ENCODE measurements around the gene SIRT6. TPM values are rescaled to one million over a fixed set of nuclear protein-coding genes. Genes with fewer than 3 reads are reported as not detected.

The SIRT6 gene
- total and polyA plus RNA-seq, 4 donors = 8.1 to 45.4 (median 24.5) TPM

DNA sequence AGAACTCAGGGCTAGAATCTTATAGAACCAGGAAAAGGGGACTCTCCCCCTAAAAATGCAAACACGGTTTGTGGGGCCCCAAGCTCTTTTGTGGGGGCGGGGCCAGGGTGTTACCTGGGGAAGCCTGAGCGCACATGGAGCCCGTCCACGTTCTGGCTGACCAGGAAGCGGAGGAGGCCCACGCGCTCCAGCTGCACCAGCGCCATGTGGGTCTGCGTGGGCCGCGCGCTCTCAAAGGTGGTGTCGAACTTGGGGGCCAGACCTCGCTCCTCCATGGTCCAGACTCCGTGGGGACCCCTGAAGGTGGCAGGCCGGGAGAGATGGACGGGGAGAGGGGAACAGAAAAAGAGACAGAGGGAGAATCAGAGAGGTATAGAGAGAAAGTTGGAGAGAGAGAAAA lies 3.4 kb downstream of the SIRT6 start:
- no peak overlapping the region for H3K27ac ChIP-seq (ENCODE audit: low read depth, low read length)
- 96% methylated on average over 17 of the region's 18 CpGs for WGBS (ENCODE audit: insufficient coverage)
- H3K9me3 ChIP-seq (ENCODE audit: control insufficient read depth, insufficient read depth, low read length) = no peaks in the 10 kb centered on the region
- H3K4me1 ChIP-seq (ENCODE audit: control insufficient read depth, insufficient read depth, low read length) = peaks cover 26% of the 10 kb centered on the region
- DNase-seq (ENCODE audit: low read depth in 4 of 6, low spot score in 6 of 6) = no peak
- H3K27me3 ChIP-seq (ENCODE audit: control insufficient read depth, insufficient read depth, low read length) = no peaks in the 10 kb centered on the region
- peaks cover 69% of the 10 kb centered on the region for H3K36me3 ChIP-seq (ENCODE audit: control insufficient read depth, insufficient read depth, low read length)
- H3K4me3 ChIP-seq (ENCODE audit: low read depth, low read length) = no peak overlapping the region

DNA sequence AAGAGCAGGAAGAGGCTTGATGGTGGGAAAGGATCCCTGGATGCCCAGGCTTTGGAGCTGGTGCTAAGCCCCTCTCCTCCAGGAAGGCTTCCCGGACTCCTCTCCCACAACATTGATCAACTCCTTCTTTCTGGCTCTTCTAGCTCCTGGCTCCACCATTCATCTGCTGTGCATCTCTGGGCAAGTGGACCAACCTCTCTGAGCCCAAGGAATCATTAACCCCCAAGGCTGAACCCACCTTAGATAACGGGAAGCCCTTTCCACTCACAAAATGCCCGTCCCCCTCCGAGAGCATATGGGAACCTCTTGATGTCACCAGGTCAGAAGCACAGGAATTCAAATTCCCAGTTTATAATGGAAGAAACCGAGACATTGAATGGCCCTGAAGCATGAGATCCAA lies 5.2 kb downstream of the SIRT6 start:
- no peak overlapping the region for H3K4me3 ChIP-seq (ENCODE audit: low read depth, low read length)
- DNase-seq (ENCODE audit: low read depth in 4 of 6, low spot score in 6 of 6) = no peak
- H3K27me3 ChIP-seq (ENCODE audit: control insufficient read depth, insufficient read depth, low read length) = peaks cover 11% of the 10 kb centered on the region
- 95% methylated on average over 2 of the region's 5 CpGs for WGBS (ENCODE audit: insufficient coverage)
- H3K27ac ChIP-seq (ENCODE audit: low read depth, low read length) = no peak overlapping the region
- peaks cover 25% of the 10 kb centered on the region for H3K4me1 ChIP-seq (ENCODE audit: control insufficient read depth, insufficient read depth, low read length)
- peaks cover 74% of the 10 kb centered on the region for H3K36me3 ChIP-seq (ENCODE audit: control insufficient read depth, insufficient read depth, low read length)
- no peaks in the 10 kb centered on the region for H3K9me3 ChIP-seq (ENCODE audit: control insufficient read depth, insufficient read depth, low read length)

DNA sequence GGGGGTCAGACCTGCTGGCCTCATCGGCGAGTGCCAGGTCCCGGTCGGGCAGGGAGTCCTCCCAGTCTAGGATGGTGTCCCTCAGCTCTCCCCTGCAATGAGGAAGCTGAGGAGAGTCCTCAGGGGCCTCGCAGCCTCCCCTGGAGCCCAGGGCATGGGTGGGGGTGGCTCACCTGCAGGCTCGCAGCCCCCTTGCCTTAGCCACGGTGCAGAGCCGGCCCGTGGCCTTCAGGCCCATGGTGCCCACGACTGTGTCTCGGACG lies 6.8 kb downstream of the SIRT6 start:
- peaks cover 69% of the 10 kb centered on the region for H3K36me3 ChIP-seq (ENCODE audit: control insufficient read depth, insufficient read depth, low read length)
- peaks cover 10% of the 10 kb centered on the region for H3K4me1 ChIP-seq (ENCODE audit: control insufficient read depth, insufficient read depth, low read length)
- no peak overlapping the region for H3K27ac ChIP-seq (ENCODE audit: low read depth, low read length)
- H3K9me3 ChIP-seq (ENCODE audit: control insufficient read depth, insufficient read depth, low read length) = no peaks in the 10 kb centered on the region
- no peak for DNase-seq (ENCODE audit: low read depth in 4 of 6, low spot score in 6 of 6)
- peaks cover 14% of the 10 kb centered on the region for H3K27me3 ChIP-seq (ENCODE audit: control insufficient read depth, insufficient read depth, low read length)
- WGBS (ENCODE audit: insufficient coverage) = 96% methylated on average over 12 of the region's 12 CpGs
- H3K4me3 ChIP-seq (ENCODE audit: low read depth, low read length) = no peak overlapping the region

DNA sequence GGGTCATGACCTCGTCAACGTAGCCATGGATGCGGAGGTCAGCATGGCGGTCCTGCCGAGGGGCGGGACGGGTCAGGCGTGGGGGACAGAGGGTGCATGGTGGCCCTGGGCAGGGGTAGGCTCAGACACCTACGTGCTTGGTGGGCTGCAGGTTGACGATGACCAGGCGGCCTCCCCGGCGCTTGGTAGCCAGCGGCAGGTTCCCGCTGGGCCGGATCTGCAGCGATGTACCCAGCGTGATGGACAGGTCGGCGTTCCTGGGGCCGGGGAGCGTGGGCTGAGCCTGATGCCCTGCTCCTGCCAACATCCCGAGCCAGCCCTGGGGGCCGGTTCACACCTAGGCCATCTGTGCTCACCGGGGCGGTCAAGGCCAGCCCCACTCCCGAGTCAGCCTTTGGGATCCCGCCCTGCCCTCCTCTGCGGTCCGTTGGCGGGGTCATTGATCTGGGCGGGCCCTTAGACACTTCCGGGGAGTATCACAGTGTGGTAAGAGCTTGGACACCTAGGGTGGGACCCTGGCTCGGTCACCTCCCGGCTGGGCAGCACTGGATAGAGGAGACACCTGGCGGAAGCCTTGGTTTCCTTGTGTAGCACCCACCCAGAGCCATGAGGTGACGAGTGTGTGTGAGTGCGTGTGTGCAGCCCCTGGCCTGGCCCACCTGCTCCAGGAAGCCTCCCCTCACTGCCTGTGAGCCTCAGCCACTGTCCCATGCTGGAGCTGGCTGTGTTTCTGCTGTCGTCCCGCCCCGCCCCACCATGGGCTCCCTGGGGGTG lies 7.3 kb downstream of the SIRT6 start:
- 94% methylated on average over 39 of the region's 41 CpGs for WGBS (ENCODE audit: insufficient coverage)
- Histone ChIP-seq H3K4me1 (ENCODE audit: control insufficient read depth, insufficient read depth, low read length) (peaks cover 9% of the 10 kb centered on the region), H3K27me3 (ENCODE audit: control insufficient read depth, insufficient read depth, low read length) (peaks cover 14% of the 10 kb centered on the region), H3K9me3 (ENCODE audit: control insufficient read depth, insufficient read depth, low read length) (no peaks in the 10 kb centered on the region), H3K36me3 (ENCODE audit: control insufficient read depth, insufficient read depth, low read length) (peaks cover 64% of the 10 kb centered on the region), H3K27ac (ENCODE audit: low read depth, low read length) (no peak overlapping the region), H3K4me3 (ENCODE audit: low read depth, low read length) (no peak overlapping the region)
- DNase-seq (ENCODE audit: low read depth in 4 of 6, low spot score in 6 of 6) = no peak

DNA sequence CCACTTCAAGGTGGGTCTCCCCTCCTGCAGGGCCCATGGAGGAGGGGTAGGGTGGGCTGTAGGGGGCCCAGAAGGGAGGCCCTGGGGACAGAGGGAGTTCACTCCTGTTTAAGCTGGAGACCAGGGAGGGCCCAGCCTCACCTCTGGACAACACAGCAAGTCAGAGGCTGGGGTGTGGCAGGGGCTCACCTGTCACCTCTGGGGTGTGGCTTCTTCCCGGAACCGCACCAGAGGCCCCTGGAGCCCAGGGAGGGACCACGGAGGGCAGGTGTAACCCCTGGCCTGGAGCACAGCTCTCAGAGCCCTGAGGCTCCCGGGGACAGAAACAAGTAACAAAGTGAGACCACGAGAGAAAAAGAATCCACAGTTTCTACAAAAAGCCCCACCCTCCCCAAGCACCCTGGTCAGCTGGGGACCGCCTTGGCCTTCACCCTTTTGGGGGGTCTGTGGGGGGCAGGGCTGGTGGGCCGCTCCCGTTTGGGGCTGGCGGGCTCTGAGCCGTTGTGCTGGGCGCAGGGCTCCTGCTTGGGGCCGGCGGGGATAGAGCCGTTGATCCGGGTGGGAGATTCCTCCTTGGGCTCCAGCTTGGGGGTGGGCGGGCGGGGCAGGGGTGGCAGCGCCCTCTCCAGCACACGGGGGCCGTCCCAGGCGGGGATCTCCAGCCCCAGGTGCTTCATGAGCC lies 8.0 kb downstream of the SIRT6 start:
- peaks cover 9% of the 10 kb centered on the region for H3K4me1 ChIP-seq (ENCODE audit: control insufficient read depth, insufficient read depth, low read length)
- H3K27ac ChIP-seq (ENCODE audit: low read depth, low read length) = no peak overlapping the region
- WGBS (ENCODE audit: insufficient coverage) = 84% methylated on average over 19 of the region's 21 CpGs
- H3K36me3 ChIP-seq (ENCODE audit: control insufficient read depth, insufficient read depth, low read length) = peaks cover 56% of the 10 kb centered on the region
- DNase-seq (ENCODE audit: low read depth in 4 of 6, low spot score in 6 of 6) = no peak
- H3K4me3 ChIP-seq (ENCODE audit: low read depth, low read length) = no peak overlapping the region
- no peaks in the 10 kb centered on the region for H3K9me3 ChIP-seq (ENCODE audit: control insufficient read depth, insufficient read depth, low read length)
- peaks cover 14% of the 10 kb centered on the region for H3K27me3 ChIP-seq (ENCODE audit: control insufficient read depth, insufficient read depth, low read length)

DNA sequence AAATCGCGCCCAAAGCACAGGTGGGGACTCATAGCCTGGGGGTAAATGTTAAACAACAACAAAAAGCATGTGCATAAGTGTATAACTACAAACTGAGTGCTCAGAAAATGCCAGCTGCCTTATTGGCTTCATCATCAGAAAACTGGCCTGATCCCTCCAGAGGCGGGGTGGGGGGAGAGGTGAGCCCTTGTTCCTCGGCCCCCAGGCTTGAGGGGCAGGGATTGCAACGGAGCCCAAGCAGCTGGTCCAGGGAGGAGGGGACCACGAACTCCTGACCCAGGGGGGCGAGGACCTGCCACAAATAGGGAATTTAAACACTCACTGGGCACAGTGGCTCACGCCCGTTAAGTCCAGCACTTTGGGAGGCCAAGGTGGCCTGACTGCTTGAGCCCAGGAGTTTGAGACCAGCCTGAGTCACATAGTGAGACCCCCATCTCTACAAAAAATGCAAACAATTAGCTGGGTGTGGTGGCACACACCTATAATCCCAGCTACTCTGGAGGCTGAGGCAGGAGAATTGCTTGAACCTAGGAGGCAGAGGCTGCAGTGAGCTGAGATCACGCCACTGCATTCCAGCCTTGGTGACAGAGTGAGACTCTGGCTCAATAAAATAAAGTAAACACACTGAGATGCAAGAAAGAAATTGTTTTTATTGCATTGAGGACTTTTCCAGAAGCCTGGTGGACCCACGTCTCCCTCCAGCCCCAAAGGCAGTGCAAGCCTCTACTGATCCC lies 8.7 kb downstream of the SIRT6 start:
- WGBS (ENCODE audit: insufficient coverage) = 37% methylated on average over 6 of the region's 11 CpGs
- no peak overlapping the region for H3K4me3 ChIP-seq (ENCODE audit: low read depth, low read length)

DNA sequence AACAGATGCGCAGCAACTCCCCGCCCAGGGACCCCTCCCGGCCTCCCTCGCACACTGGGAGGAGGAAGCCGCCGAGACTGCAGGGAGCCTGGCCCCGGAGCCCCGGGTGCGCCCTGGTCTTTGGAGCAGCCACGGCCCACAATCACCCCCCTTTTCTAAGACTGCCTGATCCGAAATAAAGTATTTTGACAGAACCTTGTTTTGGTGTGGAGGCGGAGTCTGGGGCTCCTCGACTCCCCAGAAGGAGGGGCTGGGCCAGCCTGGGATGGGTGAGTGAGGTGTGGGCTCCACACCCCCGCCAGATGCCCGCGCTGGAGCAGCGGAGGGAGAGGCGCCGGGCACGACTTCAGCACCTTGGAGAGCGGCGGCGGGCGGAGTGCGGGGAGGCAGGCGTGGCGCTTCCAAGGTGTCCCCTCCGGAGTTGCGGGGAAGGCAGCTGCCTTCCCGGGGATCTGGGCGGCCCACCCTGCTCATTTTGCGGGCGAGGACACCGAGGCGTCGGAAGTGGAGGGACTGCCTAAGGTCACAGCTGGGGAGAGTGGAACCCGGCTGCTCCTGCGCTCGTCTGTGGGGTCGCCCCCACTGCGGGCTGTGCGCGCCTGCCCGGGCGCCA lies 9.4 kb downstream of the SIRT6 start:
- Histone ChIP-seq H3K9me3 (ENCODE audit: control insufficient read depth, insufficient read depth, low read length) (no peaks in the 10 kb centered on the region), H3K27me3 (ENCODE audit: control insufficient read depth, insufficient read depth, low read length) (peaks cover 14% of the 10 kb centered on the region), H3K36me3 (ENCODE audit: control insufficient read depth, insufficient read depth, low read length) (peaks cover 43% of the 10 kb centered on the region), H3K4me3 (ENCODE audit: low read depth, low read length) (no peak overlapping the region), H3K27ac (ENCODE audit: low read depth, low read length) (no peak overlapping the region), H3K4me1 (ENCODE audit: control insufficient read depth, insufficient read depth, low read length) (peaks cover 9% of the 10 kb centered on the region)
- WGBS (ENCODE audit: insufficient coverage) = 10% methylated on average over 34 of the region's 45 CpGs
- DNase-seq (ENCODE audit: low read depth in 4 of 6, low spot score in 6 of 6) = peak in 1 of 6 donors; percentile 55

More for the DNA sequence above, 8.7 kb downstream of the SIRT6 start:
- Histone ChIP-seq H3K36me3 (ENCODE audit: control insufficient read depth, insufficient read depth, low read length) (peaks cover 49% of the 10 kb centered on the region), H3K27me3 (ENCODE audit: control insufficient read depth, insufficient read depth, low read length) (peaks cover 14% of the 10 kb centered on the region), H3K4me1 (ENCODE audit: control insufficient read depth, insufficient read depth, low read length) (peaks cover 9% of the 10 kb centered on the region), H3K27ac (ENCODE audit: low read depth, low read length) (no peak overlapping the region), H3K9me3 (ENCODE audit: control insufficient read depth, insufficient read depth, low read length) (no peaks in the 10 kb centered on the region)
- DNase-seq (ENCODE audit: low read depth in 4 of 6, low spot score in 6 of 6) = no peak

DNA sequence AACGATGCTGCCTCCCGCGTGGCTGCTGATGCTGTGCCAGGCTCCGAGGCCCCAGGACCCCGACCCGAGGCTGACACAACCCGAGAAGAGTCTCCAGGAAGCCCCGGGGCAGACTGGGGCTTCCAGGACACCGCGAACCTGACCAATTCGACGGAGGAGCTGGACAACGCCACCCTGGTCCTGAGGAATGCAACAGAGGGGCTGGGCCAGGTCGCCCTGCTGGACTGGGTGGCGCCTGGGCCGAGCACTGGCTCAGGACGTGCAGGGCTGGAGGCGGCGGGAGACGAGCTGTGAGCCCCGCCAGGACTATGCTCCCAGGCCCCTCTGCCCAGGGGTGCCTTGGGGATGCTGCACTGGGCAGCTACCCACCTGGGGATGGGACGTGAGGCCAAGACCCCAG lies 10.7 kb downstream of the SIRT6 start:
- no peak overlapping the region for H3K4me3 ChIP-seq (ENCODE audit: low read depth, low read length)
- H3K4me1 ChIP-seq (ENCODE audit: control insufficient read depth, insufficient read depth, low read length) = peaks cover 9% of the 10 kb centered on the region
- H3K27ac ChIP-seq (ENCODE audit: low read depth, low read length) = no peak overlapping the region
- peaks cover 14% of the 10 kb centered on the region for H3K27me3 ChIP-seq (ENCODE audit: control insufficient read depth, insufficient read depth, low read length)
- no peaks in the 10 kb centered on the region for H3K9me3 ChIP-seq (ENCODE audit: control insufficient read depth, insufficient read depth, low read length)
- 59% methylated on average over 22 of the region's 22 CpGs for WGBS (ENCODE audit: insufficient coverage)
- H3K36me3 ChIP-seq (ENCODE audit: control insufficient read depth, insufficient read depth, low read length) = peaks cover 32% of the 10 kb centered on the region
- DNase-seq (ENCODE audit: low read depth in 4 of 6, low spot score in 6 of 6) = no peak

DNA sequence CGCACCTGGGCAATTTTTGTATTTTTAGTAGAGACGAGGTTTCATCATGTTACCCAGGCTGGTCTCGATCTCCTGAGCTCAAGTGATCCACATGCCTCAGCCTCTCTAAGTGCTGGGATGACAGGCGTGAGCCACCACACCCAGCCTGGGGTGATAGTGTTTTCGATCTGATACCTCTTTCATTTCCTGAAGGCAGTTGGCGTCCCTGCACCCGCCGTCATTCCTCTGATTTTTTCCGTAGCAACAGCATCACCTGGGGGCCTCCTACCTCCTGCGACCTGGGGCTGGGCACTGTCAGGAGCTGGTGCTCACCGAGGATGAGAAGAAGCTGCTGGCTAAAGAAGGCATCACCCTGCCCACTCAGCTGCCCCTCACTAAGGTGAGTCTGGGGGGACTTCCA lies 18.1 kb downstream of the SIRT6 start:
- Histone ChIP-seq H3K9me3 (ENCODE audit: control insufficient read depth, insufficient read depth, low read length) (no peaks in the 10 kb centered on the region), H3K27ac (ENCODE audit: low read depth, low read length) (no peak overlapping the region), H3K36me3 (ENCODE audit: control insufficient read depth, insufficient read depth, low read length) (no peaks in the 10 kb centered on the region), H3K27me3 (ENCODE audit: control insufficient read depth, insufficient read depth, low read length) (no peaks in the 10 kb centered on the region), H3K4me1 (ENCODE audit: control insufficient read depth, insufficient read depth, low read length) (no peaks in the 10 kb centered on the region), H3K4me3 (ENCODE audit: low read depth, low read length) (no peak overlapping the region)
- no peak for DNase-seq (ENCODE audit: low read depth in 4 of 6, low spot score in 6 of 6)
- 68% methylated on average over 11 of the region's 11 CpGs for WGBS (ENCODE audit: insufficient coverage)

Measured in spinal cord (tissue), 10 donors.